Activated gamma-delta T cell treated with Interleukin-2 at 50 U/mL for 16 hours (primary cell): Measurements from ENCODE around the gene KCNK13.
"Not testable (repeated sequence)": the region's sequence is repeated elsewhere in the genome, so short reads cannot be mapped to it uniquely, and the experiment has no call there.

Experiments
- DNase-seq: peaks from one replicate; pipeline ENCODE4 v3.0.0-alpha.2; 2020

KCNK13 gene

GRCh38 chr14:90062127-90062794, 467 bp downstream of the KCNK13 start:
- DNase-seq, result no peak

GRCh38 chr14:90062822-90063539, 1.2 kb downstream of the KCNK13 start:
- DNase-seq, result no peak

- no peak for DNase-seq
These were observed 10.6 kb downstream of the KCNK13 start for GRCh38 chr14:90072350-90072749.

- no peak for DNase-seq
These were observed 17.8 kb downstream of the KCNK13 start for GRCh38 chr14:90079576-90079975.

GRCh38 chr14:90087433-90087832, 25.6 kb downstream of the KCNK13 start:
- DNase-seq, result no peak

DNA sequence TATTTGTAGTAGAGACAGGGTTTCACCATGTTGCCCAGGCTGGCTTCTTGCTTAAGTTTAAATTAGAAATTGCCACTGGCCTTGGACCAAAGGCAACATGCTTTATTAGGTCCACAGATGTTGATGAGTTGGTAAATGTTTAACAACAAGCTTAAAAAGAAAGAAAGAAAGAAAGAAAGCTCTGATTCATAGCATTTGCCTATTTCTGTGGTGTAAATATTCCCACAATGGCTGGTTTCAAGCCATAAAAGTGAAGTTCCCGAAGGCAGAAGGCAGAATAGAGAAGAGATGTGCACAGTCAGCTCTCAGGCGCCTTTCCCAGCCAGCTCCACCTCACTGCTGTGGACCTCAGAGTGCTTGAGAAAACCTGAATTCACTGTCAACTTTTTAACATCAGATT, 26.4 kb downstream of the KCNK13 start:
- DNase-seq, result no peak

- DNase-seq, result not testable (repeated sequence)
These were observed 27.7 kb downstream of the KCNK13 start for GRCh38 chr14:90089486-90089885.

- no peak for DNase-seq
These were observed 29.6 kb downstream of the KCNK13 start for GRCh38 chr14:90091393-90091792.

DNA sequence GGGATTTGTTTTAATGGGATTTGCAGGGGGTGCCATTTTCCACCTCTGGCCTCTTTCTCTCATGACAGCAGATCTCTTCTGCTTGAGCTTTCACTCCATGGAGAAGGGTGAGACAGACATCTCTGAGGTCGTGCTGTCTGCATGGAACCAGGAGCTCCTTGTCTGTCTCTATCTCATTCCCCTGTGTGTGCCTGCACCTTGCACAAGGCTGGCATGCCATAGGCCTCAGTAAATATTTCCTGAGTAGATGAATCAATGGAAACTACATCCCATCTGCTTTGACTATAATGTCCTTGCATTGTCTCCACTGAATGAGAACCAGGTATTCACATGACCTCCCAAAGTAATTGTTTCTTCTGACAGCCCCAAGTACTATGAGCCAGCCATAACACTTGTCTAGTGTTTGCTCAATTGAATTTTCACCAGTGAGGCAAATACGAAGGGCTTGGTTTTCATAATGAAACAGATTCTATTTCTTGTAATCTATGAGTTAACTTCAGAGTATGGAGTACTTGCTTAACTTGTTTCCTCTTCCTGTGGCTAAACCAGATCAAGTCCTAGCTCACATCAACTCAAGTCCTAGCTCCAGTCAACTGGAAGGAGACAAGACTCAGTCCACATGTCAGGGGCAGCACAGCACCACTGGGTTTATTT, 32.3 kb downstream of the KCNK13 start:
- DNase-seq, result no peak

GRCh38 chr14:90095096-90095495, 33.3 kb downstream of the KCNK13 start:
- DNase-seq, result no peak

DNA sequence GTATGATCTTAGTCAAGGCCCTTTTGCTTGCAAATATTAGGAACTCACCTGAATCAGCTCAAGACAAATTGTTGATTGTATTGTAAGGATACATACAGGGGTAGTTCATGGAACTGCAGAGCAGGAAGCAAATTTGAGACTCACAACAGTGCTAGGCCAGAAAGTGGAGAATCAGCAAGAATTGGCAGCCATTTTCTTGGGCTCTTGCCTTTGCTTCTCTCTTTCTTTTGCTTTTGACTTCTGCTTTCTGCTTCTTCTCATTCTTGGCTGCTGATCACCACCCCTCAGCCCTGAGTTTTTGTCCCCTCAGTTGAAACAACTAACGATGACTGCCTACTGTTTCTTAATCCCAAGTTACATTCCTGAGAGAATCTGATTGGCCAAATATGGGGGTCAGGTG, 34.8 kb downstream of the KCNK13 start:
- no peak for DNase-seq

- no peak for DNase-seq
These were observed 42.0 kb downstream of the KCNK13 start for GRCh38 chr14:90103808-90104207.

DNA sequence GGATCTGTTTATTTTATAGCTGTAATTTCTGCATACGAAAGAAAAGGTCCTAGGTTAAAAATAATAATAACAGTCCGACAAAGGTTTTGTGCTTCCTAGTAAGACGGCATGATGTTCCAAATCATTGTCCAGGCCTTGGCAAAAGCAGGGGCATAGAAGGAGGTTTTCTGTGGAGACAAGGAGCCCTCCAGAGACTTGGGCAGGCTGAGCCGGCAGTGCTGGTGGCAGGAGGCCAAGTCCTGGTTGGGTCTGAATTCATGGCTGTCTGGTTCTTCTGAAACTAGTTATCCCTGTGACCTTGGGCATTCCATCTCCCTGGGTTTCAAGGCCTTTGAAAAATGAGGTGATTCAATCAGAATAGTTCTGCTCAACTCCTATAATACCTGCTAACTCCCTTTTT, 44.0 kb downstream of the KCNK13 start:
- DNase-seq, result no peak

- no peak for DNase-seq
These were observed 46.0 kb downstream of the KCNK13 start for GRCh38 chr14:90107789-90108188.

DNA sequence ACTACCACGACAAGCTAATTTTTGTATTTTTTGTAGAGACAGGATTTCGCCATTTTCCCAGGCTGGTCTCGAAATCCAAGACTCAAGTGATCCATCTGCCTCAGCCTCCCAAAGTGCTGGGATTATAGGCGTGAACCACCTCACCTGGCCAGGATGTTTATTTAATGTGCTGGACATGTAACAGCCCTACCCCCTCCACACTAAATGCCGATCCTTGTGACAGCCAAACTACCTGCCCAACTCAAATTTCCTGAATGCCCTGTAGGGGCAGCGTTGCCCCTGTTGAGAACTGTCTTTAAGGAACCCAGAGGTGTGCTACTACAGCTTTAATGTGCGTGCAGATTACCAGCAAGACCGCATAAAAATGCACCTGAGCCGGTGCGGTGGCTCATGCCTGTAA, 48.1 kb downstream of the KCNK13 start:
- DNase-seq, result no peak

DNA sequence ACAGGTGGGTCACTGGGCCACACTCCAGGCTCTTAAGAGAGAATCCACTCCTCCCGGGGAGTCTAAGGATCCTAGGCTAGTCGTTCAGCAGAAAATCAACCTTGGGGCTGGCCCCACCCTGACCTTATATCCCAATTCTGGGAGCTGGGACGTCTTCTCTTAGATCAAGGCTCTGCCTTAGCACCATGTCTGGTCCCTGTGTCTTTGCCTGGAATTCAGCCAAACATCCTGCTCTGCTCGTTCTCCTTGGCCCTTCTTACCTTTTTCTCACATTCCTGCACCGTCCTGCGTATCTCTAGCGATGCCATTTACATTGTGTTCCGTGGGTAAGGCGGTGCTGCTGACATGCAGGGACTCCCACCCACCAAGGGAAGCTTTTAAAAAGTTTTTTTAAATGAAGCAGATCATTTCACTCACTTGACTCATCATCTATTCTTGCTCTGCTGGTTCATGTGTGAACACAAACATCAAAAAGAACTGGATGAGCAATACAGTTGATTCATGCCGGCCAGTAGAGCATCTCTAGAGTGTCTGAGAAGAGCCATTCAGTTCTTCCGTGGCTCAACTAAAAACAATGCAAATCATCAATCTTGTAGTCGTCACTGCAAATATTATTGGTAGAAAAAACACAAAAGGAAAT, 50.2 kb downstream of the KCNK13 start:
- no peak for DNase-seq

DNA sequence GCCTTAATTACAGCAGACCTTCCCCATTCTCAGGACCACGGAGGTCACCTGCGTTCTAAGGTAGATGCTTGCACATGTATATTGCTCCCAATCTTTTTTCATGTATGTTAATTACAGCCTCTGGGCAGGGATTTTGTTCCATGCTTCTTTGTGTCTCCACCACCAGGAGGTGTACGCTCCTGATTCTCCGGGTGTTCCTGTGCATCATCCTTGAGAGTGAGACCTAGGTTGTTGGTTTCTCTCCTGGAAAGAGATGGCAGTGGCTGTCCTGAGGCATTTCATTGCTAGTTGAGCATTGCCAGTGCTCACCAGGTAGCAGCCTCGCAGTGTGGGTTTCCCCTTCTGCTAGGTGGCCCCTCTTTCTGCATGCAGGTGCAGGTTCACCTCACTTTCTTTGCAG, 52.8 kb downstream of the KCNK13 start:
- no peak for DNase-seq

- DNase-seq, result no peak
These were observed 54.0 kb downstream of the KCNK13 start for GRCh38 chr14:90115780-90116179.

DNA sequence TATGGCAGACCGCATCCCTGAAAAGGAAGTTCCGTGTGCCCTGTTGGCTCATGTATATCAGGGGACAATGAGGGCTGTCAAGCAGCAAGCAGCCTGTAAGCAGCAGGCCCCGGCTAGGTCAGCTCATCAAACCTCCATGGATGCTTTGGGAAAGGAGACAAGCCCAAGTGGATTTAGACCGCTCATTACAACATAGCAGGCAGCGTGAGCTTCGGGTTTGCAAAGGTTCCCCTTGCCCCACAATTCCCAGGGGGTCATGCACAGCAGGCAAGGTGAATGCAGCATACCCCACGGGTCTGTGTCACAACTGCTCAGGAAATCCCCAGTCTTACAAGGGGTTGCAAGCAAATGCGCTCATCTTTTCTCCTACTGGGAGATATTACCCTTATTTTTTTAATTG, 54.6 kb downstream of the KCNK13 start:
- no peak for DNase-seq

DNA sequence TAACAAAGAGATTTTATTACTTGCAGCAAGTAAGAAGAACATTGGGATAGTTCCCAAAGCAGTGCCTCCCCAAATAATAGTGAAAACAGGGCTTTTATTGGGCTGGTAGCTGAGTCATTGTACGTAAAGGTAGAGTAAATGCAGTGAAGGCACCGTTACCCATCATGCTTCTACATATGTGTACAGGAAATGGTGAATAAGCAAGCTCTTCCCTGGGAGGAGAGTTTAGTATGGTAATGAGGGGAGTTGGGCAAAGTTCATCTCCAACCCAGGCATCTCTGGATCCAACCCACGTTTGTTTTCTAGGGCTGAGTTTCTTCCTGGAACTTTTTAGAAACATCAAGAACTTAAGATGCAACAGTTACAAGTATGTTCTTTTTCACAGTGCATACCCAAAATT, 56.2 kb downstream of the KCNK13 start:
- no peak for DNase-seq

DNA sequence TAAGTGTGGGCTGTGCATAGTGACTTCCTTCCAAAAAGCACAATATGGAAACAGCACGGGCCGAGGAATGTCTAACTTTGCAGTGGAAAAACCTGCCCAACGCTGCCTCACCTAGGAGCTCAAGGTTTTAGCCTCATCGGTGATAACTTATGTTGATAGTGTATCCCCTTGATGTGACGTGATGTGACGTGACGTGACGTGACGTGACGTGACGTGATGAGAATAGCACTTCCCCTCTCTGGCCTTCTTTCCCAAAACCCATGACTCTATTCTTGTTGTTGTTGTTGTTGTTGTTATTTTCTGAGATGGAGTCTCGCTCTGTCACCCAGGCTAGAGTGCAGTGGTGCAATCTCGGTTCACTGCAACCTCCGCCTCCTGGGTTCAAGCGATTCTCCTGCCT, 64.5 kb downstream of the KCNK13 start:
- DNase-seq, result no peak

GRCh38 chr14:90132821-90133570, 71.2 kb downstream of the KCNK13 start:
- DNase-seq, result no peak

DNA sequence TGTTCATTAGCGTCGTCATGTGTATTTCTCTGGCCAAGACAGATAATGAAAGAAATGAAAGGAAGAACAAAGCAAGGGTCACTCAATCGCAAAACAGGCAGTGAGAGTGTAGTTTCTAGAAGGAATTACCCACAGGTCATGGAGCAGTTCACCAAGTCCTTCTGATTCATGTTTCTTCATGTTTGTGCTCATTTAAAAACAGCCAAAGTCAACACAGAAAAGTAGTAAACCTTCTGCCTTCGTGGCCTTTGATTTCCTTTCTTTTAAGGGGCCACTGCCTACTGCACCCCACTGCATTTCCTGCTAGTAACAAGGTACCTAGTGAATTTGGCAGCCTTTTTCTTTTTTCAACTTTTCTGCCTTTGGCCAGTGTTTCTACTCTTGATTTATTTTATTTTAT, 75.1 kb downstream of the KCNK13 start:
- no peak for DNase-seq
